Gastrocnemius medialis (tissue), 4 donors: Measurements from ENCODE around the gene LDLRAD4. TPM values are rescaled to one million over a fixed set of nuclear protein-coding genes. Genes with fewer than 3 reads are reported as not detected.

Experiments used
- ATAC-seq, 2 donors: fragments of 150-250 bp; one replicate each; pipeline ENCODE4 v1.9.1; 2016
- DNase-seq, 2 donors: peaks; one replicate each; pipeline ENCODE4 v3.0.0-alpha.2; 2019
- H3K27ac ChIP-seq, 4 donors: fragments of 200-600 bp; sonication (generic); 1 replicate in 1 of 4; 2 replicates in 3 of 4; pipeline ENCODE4 v1.5.1; 2016 to 2018; ENCODE audit warnings: mild to moderate bottlenecking in 2 of 4, moderate library complexity in 1 of 4
- H3K27me3 ChIP-seq, 3 donors: fragments of 200-600 bp; sonication (generic) in 2 of 3; 1 replicate in 1 of 3; 2 replicates in 2 of 3; pipeline versions ENCODE4 v1.5.1 to v1.6.0; 2016 to 2019; ENCODE audit warnings: mild to moderate bottlenecking in 1 of 3, moderate library complexity in 1 of 3
- H3K36me3 ChIP-seq, 2 donors: fragments of 200-600 bp; sonication (generic) in 1 of 2; one replicate each; pipeline ENCODE4 v1.5.1; 2017 to 2018
- H3K4me1 ChIP-seq, 2 donors: fragments of 200-600 bp; sonication (generic) in 1 of 2; one replicate each; pipeline ENCODE4 v1.5.1; 2016 to 2017; ENCODE audit warnings: mild to moderate bottlenecking in 2 of 2
- H3K4me3 ChIP-seq, 4 donors: fragments of 200-600 bp; sonication (generic) in 3 of 4; 1 replicate in 1 of 4; 2 replicates in 3 of 4; pipeline ENCODE4 v1.5.1; 2016 to 2019; ENCODE audit warnings: mild to moderate bottlenecking in 2 of 4
- H3K9me3 ChIP-seq, 3 donors: fragments of 200-600 bp; sonication (generic) in 2 of 3; 1 replicate in 1 of 3; 2 replicates in 2 of 3; pipeline ENCODE4 v1.5.1; 2016 to 2019
- CTCF ChIP-seq, 5 experiments: fragments of 450-650 bp in 3 of 5; fragments of 200-600 bp in 2 of 5; sonication (generic) in 2 of 5; IDR thresholded peaks in 4 of 5; conservative IDR thresholded peaks in 1 of 5; 1 replicate in 4 of 5; 2 replicates in 1 of 5; pipeline ENCODE4 v1.5.1; 2016 to 2019; ENCODE audit warnings: antibody characterized with exemption in 5 of 5, mild to moderate bottlenecking in 3 of 5, moderate library complexity in 3 of 5
- POLR2A ChIP-seq, 2 donors: fragments of 450-650 bp; IDR thresholded peaks; one replicate each; pipeline ENCODE4 v1.6.1; 2017; ENCODE audit warnings: antibody characterized with exemption in 2 of 2, mild to moderate bottlenecking in 2 of 2, moderate library complexity in 2 of 2
- in situ Hi-C, 4 donors: fragments of 200-750 bp; cut with MboI; loops; one replicate each; pipeline versions ENCODE4 v1.15.0 to v1.8.0; 2017; ENCODE audit warnings: low sequenced_read_pairs in 4 of 4
- intact Hi-C: fragments of 100-400 bp; cut with DNase I; formaldehyde crosslinking; loops from one replicate; pipeline ENCODE4 v1.15.1; 2023; ENCODE audit warnings: low total_unique reads
- total RNA-seq, 4 donors: library from RNA; depleted of rRNA; stranded (reverse); fragments of >200 nt; gene quantifications; one replicate each; pipeline versions ENCODE4 v1.1.0 to v1.2.3, GENCODE V29; 2016

Gene LDLRAD4
- total RNA-seq, 4 donors from 2014 or later, result 3.9 to 11.1 (median 6.5) TPM

GRCh38 chr18:13525381-13526029 lies 306.9 kb downstream of the LDLRAD4 start:
- TF ChIP-seq POLR2A (IDR thresholded peaks at IDR 0.05) (no peak), CTCF (IDR thresholded peaks at IDR 0.05 in 4 of 5, conservative IDR thresholded peaks at IDR 0.05 in 1 of 5) (no peak)
- in situ Hi-C loops, result loop anchor here in 3 of 4 donors (10.0 to 25.0 kb wide), 3 partner anchors 141 to 313 kb away; partner anchors contain the start of gene LDLRAD4 (in 1 of the 3)
- no peak for DNase-seq
- intact Hi-C loops, result no loop called here
- Histone ChIP-seq H3K4me3 (no peak overlapping the region), H3K27ac (peak overlapping the region in 3 of 4 donors; percentile 51 to 62 (median 58)), H3K36me3 (no peaks in the 10 kb centered on the region), H3K27me3 (no peaks in the 10 kb centered on the region), H3K4me1 (peaks cover 41 to 46% of the 10 kb centered on the region in 2 donors), H3K9me3 (no peaks in the 10 kb centered on the region)
- no peak for ATAC-seq

GRCh38 chr18:13526519-13526918 lies 308.0 kb downstream of the LDLRAD4 start:
- in situ Hi-C loops (loop anchor here in 3 of 4 donors (10.0 to 25.0 kb wide), 3 partner anchors 142 to 314 kb away; partner anchors contain the start of gene LDLRAD4 (in 1 of the 3)), intact Hi-C loops (no loop called here)
- peaks cover 34 to 37% of the 10 kb centered on the region in 2 donors for H3K4me1 ChIP-seq
- TF ChIP-seq POLR2A (IDR thresholded peaks at IDR 0.05) (no peak), CTCF (IDR thresholded peaks at IDR 0.05 in 4 of 5, conservative IDR thresholded peaks at IDR 0.05 in 1 of 5) (no peak)
- no peaks in the 10 kb centered on the region for H3K9me3 ChIP-seq
- DNase-seq, result no peak
- no peak for ATAC-seq
- no peaks in the 10 kb centered on the region for H3K36me3 ChIP-seq
- H3K27ac ChIP-seq, result no peak overlapping the region
- H3K27me3 ChIP-seq, result no peaks in the 10 kb centered on the region
- H3K4me3 ChIP-seq, result no peak overlapping the region

- Histone ChIP-seq H3K9me3 (no peaks in the 10 kb centered on the region), H3K36me3 (no peaks in the 10 kb centered on the region), H3K4me3 (no peak overlapping the region), H3K4me1 (peaks cover 26 to 30% of the 10 kb centered on the region in 2 donors), H3K27ac (no peak overlapping the region), H3K27me3 (no peaks in the 10 kb centered on the region)
- in situ Hi-C loops (loop anchor here in 3 of 4 donors (10.0 to 25.0 kb wide), 3 partner anchors 142 to 315 kb away; partner anchors contain the start of gene LDLRAD4 (in 1 of the 3)), intact Hi-C loops (no loop called here)
- TF ChIP-seq POLR2A (IDR thresholded peaks at IDR 0.05) (no peak), CTCF (IDR thresholded peaks at IDR 0.05 in 4 of 5, conservative IDR thresholded peaks at IDR 0.05 in 1 of 5) (no peak)
- DNase-seq, result no peak
- no peak for ATAC-seq
These were observed 308.7 kb downstream of the LDLRAD4 start for GRCh38 chr18:13527256-13527655.

GRCh38 chr18:13527730-13528129 lies 309.2 kb downstream of the LDLRAD4 start:
- no peak for DNase-seq
- no peak overlapping the region for H3K27ac ChIP-seq
- H3K4me1 ChIP-seq, result peaks cover 25 to 29% of the 10 kb centered on the region in 2 donors
- H3K36me3 ChIP-seq, result no peaks in the 10 kb centered on the region
- intact Hi-C loops (no loop called here), in situ Hi-C loops (loop anchor here in 3 of 4 donors (10.0 to 25.0 kb wide), 3 partner anchors 143 to 315 kb away; partner anchors contain the start of gene LDLRAD4 (in 1 of the 3))
- H3K4me3 ChIP-seq, result no peak overlapping the region
- H3K9me3 ChIP-seq, result no peaks in the 10 kb centered on the region
- H3K27me3 ChIP-seq, result no peaks in the 10 kb centered on the region
- TF ChIP-seq CTCF (IDR thresholded peaks at IDR 0.05 in 4 of 5, conservative IDR thresholded peaks at IDR 0.05 in 1 of 5) (no peak), POLR2A (IDR thresholded peaks at IDR 0.05) (no peak)
- no peak for ATAC-seq
